Breast epithelium (tissue), 3 donors: ENCODE measurements around the gene CAMTA1.

Experiments used
- CTCF ChIP-seq, 3 donors: fragments of 450-650 bp; IDR thresholded peaks; one replicate each; pipeline ENCODE4 v1.5.1; 2016 to 2017; ENCODE audit warnings: antibody characterized with exemption in 3 of 3, mild to moderate bottlenecking in 3 of 3, moderate library complexity in 3 of 3
- POLR2AphosphoS5 ChIP-seq, 3 donors: sonication (generic); formaldehyde crosslinking; IDR thresholded peaks; one replicate each; pipeline ENCODE4 v1.6.1; 2017; ENCODE audit warnings: antibody characterized with exemption in 3 of 3

DNA sequence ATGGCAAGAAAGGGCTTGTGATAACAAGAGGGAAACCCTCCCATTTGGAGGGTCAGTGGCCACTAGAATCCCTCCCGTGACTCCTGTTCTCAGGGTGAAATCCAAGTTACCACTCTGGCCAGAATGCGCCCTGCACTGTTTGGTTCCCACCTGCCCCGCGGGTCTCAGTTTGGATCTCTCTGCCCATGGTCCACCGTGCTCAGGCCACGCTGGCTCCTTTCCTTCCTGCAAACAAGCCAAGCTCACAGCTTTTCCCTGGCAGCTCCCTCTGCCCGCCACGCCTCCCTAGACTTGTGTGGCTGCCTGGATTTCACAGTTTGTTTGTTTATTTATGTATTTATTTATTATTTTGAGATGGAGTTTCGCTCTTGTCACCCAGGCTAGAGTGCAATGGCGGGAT, 806.3 kb downstream of the CAMTA1 start:
- TF ChIP-seq CTCF (IDR thresholded peaks at IDR 0.05): no peak
- no peak for TF ChIP-seq POLR2AphosphoS5 (IDR thresholded peaks at IDR 0.05)
